GM21526 (cell line): ENCODE measurements around the gene ZNF622.
"Not testable (repeated sequence)": the region's sequence is repeated elsewhere in the genome, so short reads cannot be mapped to it uniquely, and the experiment has no call there.

Experiments
- ATAC-seq: cut with Tn5 transposase; IDR thresholded peaks from one replicate; pipeline ENCODE4 v1.9.1; 2021; ENCODE audit warnings: moderate library complexity; ENCODE audit not compliant: unreplicated experiment, low FRiP score

The ZNF622 gene

DNA sequence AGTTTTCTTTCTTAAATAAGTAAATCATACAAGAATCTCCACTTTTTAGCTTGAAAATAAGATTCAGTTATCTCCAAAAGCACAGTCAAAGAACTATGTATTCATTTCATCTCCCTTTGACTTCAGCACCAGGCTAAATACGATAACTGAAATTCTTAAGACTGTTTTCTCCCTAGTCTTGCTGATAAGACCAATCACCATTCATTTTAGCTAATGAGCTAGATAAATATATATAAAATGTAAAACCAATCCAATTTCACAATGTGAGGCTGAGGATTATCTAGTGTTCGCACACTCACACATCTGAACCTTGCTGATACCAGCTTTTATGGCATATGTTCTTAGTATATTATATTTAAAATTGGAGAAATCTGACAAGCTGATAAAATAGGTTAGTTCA, 17.3 kb upstream of the ZNF622 start:
- no peak for ATAC-seq

DNA sequence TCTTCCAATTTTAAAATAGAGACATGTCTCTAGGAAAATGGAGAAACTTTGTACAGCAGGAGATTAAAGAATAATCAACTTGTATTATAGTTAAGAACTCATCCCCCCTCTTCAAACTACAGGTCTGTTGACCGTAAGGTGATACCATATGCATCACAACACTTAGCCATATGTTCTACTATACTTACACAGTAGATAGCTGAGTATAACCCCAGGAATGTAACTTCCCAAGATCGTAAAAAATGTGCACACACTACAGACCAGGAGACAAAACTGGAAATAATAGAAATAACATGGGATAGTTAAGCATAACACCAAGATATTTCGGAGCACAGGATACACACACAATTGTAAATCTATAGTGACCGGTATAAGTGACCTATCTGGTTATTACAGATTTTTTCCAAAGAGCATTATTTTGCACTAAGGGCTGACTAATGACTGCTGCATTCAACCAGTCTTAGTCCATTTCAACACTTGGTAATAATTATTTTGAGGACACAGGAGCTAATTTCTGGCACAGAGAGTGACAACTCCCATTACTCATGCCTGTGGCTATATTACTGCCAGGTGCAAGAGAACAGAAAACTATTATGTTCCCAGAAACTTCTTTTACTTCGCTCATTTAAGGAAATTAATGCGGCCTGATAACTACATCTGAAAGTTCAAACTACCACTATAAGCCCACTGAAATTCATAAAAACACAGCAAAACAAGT, 15.4 kb upstream of the ZNF622 start:
- ATAC-seq: no peak

DNA sequence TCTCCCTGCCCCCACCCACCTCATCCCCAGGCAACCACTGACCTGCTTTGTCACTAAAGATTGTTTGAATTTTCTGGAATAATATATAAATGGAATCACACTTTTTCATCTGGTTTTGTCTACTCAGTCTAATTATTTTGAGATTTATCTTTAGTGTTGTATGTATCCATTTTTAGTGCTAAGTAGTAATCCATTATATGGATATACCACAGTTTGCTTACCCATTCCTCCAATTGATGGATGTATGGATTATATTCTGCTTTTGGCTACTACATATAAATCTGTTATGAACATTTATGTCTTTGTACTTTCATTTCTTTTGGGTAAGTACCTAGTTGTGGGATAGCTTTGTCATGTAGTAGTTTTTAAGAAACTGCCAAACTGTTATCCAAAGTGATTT, 14.5 kb upstream of the ZNF622 start:
- no peak for ATAC-seq

DNA sequence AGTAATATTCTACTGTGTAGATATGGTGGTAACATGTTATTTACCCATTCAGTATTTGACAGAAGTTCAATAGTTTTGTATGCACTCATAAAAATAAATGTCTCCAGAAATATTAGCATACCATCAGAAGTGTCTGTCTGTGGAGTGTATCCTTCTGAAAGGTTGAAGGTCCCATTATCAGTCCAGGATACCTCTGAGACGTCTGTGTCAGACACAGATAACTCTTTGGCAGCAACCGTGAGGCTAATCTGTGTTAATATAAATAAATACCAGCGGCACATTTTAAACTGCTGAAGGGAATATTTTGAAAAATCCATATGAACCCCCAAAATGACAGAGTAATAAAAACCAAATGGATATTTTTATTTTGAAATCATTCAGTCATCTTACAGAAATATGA, 11.9 kb upstream of the ZNF622 start:
- ATAC-seq: no peak

DNA sequence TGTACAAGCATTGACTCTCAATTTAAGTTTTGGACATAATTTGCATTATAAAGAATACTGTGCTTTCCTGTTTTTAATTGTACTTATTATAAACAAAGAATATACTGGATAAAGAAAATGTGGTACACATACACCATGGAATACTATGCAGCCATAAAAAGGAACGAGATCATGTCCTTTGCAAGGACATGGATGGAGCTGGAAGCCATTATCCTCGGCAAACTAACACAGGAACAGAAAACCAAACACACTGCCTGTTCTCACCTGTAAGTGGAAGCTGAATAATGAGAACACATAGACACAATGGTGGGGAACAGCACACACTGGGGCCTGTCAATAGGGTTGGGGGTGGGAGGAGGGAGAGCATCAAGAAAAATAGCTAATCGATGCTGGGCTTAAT, 10.8 kb upstream of the ZNF622 start:
- not testable (repeated sequence) for ATAC-seq

- ATAC-seq: no peak
Observed at GRCh38 chr5:16471387-16471786, 5.8 kb upstream of the ZNF622 start.

DNA sequence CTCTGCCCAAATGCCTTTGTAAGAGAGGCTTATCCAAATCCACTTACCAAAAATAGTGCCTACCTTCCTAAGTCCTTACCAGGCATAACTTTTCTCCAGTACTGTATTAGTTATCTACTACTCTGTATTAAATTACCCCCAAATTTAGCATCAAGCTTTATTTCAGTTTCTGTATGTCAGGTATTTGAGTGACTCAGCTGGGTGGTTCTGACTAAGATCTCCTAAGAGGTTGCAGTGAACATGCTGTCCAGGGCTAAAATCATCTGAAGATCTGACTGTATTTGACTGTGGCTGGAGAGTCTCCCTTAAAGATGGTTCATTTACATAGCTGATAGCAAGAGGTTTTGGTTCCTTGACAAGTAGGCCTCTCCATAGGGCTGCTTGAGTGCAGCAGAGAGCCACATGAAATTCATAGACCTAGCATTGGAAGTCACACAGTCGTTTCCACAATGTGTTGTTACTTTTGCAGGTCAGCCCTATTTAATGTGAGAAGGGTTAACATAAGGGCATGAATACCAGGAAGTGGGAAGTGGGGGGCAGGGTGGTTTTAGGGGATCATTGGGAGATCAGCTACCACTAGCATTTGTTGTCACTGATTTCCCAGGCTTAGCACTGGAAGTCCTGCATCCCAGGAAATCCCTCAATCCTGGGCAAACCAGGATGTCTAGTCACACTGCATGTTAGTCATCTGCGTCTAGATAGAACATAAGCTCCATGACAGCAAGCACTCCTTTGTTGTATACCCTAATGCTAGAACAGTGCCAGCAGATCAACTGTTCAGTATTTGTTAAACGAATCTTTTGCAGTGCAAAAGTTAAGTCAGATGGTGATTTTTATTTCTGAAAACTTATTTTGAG, 2.0 kb upstream of the ZNF622 start:
- ATAC-seq: peak; percentile 72

GRCh38 chr5:16464664-16465543, 696 bp downstream of the ZNF622 start:
- no peak for ATAC-seq

- no peak for ATAC-seq
Observed at GRCh38 chr5:16464231-16464630, 1.4 kb downstream of the ZNF622 start.

GRCh38 chr5:16461782-16462181, 3.8 kb downstream of the ZNF622 start:
- ATAC-seq: no peak

- ATAC-seq: no peak
Observed at GRCh38 chr5:16461026-16461425, 4.6 kb downstream of the ZNF622 start.

- ATAC-seq: no peak
Observed at GRCh38 chr5:16459451-16459850, 6.1 kb downstream of the ZNF622 start.

DNA sequence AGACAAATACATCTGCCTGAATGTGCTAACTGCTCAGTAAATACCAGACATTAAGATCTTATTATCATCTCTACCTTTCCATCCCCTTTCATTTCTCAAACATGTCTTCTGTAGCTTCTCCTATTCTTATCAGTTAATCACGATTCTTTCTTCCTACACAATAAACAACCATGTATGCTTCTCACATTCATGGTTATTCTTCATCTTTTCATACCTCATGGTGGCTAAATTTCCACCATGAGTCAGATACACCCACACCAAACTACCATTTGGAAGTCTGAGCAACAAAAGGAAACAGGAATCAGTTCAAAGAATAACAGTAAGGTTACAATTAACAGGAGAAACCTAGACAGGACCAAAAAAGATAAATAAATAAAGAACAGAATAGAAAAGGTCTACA, 7.7 kb downstream of the ZNF622 start:
- ATAC-seq: no peak

GRCh38 chr5:16457451-16457850, 8.1 kb downstream of the ZNF622 start:
- ATAC-seq: no peak

DNA sequence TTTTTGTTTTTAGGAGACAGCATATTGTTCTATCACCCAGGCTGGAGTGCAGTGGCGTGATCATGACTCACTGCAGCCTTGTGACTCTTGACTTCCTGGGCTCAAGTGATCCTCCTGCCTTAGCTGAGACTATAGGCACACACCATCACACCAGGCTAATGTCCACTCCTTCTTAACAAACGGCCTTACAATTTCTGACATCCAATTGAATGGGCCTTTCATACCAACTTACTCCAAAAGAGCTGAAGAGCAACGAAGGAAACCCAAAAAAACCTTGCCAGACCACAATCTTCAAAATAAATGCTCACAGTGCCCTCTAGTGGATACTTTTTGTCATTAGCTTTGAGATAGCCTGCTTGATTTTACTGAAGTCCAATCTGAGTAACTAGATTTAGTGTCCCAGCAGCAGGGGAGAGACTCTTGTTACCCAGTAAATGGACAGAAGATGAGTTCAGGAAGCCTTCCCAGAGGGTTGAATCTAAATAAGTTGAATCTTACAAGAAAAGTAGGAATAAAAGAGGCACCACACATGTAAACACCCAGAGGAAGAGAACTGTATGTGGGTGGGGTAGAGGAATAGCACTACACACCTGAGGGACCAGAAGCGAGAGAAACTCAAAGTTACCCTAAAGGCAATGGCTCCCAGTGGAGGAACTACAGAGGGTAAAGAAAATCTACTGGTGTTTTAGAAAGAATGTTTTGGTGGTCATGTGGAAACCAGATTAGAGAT, 9.3 kb downstream of the ZNF622 start:
- ATAC-seq: peak; percentile 70

- no peak for ATAC-seq
Observed at GRCh38 chr5:16455668-16456067, 9.9 kb downstream of the ZNF622 start.

DNA sequence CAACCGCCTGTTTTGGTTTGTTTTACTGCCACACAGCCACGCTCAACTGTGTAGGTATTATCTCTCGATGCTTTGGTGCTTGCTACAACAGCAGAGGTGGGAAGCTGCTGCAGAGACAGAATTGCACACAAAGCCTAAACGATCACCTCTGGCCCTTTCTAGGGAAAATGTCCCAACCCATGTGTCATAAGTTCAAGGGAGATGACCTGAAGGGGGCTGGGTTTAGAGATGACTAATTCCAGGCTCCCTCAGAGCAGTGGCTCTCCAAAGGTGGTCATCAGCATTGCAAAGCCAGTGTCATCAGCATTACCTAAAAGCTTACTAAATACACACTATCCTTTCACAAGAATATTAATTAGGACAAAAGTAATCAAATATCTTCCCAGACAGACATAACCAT, 10.9 kb downstream of the ZNF622 start:
- ATAC-seq: no peak

DNA sequence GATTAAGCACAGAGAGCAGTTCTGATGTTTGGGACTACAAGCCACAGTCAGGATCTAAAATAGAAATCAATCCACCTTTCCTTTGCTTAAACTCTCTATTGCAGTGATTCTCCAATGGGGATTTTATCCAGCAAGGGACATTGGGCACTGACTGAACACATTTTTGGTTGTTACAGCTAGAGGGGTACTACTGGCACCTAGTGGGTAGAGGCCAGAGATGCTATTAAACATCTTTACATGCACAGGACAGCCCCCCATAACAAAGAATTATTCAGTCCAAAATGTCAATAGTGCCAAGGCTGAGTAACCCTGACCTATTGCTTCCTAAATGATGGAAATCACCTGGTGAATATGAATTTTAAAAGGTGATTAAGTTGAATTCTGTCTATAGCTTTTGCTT, 12.0 kb downstream of the ZNF622 start:
- no peak for ATAC-seq

DNA sequence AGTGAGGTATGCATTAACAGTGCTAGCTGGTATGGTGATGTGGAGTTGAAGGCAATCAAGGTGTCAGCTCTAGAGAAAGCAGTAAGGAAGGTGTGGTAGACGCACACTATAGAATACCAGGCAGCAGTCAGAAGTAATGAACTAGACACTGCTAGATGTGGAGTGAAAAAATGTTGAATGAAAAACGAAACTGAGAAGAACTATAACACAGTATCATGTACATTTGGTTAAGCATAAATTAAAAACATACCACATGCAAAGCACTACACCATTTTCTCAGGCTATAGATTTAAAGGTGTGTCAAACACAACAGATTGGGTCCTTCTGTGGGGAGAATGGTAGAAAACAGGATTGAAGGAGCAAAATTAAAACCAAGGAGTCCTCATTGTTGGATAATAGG, 15.4 kb downstream of the ZNF622 start:
- ATAC-seq: no peak

GRCh38 chr5:16446993-16447392, 18.6 kb downstream of the ZNF622 start:
- ATAC-seq: no peak
